ENCODE data around the gene PCK1. TPM values are rescaled to one million over a fixed set of nuclear protein-coding genes. Genes with fewer than 3 reads are reported as not detected.

The PCK1 gene
- total RNA-seq, 1 donor from 2014 or later = 51.4 TPM

DNA sequence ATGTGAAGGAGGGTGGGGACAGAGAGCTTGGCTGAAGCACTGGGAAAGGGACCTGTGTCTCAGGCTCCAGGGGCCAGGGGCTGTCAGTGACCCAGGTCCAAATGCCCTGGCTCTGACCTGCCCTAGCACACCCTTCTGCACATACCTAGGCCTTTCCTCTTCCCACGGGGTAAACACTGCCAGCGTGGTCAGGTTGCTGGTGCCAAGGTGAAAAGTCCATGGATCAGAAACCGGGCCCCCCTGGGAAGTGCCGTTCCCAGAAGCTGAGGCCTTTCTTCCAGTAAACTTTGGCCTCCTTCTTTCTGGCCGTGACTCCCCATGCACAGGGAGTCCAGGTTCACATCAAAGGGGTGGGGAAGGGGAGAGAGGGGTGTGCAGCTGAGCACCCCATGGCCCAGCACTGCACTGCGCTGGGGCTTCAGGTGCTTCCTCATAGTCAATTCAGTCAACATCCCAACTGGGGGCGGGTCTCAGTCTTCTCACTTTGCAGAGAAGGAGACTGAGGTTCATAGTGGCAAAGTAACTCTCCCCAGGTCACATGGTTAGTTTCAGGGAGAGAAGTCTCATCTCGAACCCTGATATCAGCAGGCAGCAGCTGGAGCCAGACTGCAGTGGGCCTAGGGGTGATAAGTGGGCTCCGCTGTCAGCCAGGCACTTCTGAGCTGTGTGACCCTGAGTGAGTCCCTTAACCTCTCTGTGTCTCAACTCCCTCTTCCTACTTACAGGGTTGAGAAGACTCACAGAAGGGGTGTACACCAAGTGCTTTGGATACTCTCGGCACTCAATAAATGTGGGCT, 17.0 kb downstream of the PCK1 start:
- no peak for DNase-seq

- no peak for DNase-seq
These were observed 17.7 kb downstream of the PCK1 start for GRCh38 chr20:57578476-57579165.

DNA sequence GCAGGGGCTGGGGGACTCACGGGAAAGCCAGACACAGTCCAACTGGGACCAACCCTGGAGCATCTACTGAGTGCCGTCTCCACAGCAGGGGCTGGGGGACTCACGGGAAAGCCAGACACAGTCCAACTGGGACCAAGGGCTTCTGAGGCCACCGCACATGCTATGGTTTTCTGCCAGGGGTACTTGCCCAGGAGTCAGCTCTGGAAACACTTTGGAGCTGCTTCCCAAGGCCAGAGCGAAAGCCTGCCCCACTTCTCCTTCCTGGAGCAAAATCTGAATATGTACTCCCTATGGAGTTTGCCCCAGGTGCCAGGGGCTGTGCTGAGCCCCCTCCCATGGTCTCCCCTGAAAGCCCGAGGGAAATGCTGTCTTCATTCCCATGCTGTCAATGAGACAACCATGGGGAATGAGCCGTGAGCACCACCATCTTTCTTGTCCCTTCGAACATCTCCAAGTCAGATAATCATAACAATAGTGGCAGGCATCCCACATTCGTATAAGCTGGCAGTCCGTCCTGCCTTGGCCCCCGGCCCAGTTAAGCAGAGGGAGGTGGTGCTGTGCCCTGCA, 18.5 kb downstream of the PCK1 start:
- no peak for DNase-seq

DNA sequence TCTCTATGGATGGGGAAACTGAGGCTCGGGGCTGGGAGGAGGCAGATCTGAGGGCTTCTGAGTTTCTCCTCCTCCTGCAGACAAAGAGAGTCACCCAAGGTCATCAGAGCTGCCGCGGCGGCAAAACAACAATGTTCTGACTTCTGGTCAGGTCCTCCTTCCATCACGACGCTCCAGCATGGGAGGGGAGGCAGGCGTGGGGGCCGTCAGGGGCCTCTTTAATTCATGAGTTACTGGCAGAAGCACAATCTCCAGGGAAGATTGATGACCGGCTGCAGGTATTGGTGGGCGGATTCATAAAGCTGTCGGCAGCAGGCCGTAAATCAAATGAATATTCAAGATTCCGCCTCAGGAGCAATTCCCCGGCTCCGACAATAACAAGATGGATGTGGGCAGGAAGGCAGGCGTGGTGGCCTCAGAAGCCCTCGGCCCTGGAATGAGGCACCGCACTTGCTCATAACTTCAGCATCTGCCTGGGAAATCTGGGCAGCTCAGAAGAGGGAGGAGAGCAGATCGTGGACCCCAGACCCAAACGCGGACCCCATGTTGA, 19.1 kb downstream of the PCK1 start:
- no peak for DNase-seq

- no peak for DNase-seq
These were observed 19.7 kb downstream of the PCK1 start for GRCh38 chr20:57580478-57581201.

DNA sequence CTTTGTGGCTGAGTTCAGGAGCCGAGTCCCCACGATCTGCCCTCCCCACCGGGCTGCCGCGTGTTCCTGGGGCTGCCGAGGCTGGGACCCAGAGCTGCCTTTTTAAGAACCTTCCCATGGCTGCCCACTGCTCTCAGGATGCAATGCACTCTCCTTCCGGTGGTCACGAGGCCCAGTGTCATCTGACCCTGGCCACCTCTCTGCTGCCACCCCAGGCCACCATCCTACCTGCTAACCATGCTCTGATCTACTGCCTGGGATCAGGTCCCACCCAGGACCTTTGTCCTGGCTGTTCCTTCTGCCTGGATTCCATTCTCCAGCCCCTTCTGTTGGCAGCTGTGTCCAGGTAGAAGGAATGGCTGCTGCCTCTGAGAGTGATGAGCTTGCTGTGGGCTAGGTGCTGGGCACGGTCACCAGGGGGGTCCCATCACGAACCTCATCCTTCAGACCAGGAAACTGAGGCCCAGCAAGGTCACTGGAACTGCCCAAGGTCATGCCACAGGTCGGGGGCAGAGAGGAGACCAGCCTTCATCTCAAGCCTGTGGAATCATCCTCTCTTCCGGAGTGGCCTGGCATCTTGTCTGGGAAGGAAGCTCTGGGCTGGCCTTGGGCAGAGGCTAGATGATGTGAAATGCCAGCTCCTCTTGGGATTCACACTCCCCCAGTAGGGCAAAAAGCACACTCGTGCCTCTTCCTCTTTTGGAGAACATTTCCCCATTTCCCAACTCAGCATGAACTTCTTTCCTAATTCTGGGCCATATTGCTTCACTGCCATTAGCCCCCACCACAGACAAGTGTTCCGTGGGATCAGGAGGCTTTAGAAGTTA, 20.5 kb downstream of the PCK1 start:
- DNase-seq = no peak

- no peak for DNase-seq
These were observed 21.1 kb downstream of the PCK1 start for GRCh38 chr20:57582029-57582378.

DNA sequence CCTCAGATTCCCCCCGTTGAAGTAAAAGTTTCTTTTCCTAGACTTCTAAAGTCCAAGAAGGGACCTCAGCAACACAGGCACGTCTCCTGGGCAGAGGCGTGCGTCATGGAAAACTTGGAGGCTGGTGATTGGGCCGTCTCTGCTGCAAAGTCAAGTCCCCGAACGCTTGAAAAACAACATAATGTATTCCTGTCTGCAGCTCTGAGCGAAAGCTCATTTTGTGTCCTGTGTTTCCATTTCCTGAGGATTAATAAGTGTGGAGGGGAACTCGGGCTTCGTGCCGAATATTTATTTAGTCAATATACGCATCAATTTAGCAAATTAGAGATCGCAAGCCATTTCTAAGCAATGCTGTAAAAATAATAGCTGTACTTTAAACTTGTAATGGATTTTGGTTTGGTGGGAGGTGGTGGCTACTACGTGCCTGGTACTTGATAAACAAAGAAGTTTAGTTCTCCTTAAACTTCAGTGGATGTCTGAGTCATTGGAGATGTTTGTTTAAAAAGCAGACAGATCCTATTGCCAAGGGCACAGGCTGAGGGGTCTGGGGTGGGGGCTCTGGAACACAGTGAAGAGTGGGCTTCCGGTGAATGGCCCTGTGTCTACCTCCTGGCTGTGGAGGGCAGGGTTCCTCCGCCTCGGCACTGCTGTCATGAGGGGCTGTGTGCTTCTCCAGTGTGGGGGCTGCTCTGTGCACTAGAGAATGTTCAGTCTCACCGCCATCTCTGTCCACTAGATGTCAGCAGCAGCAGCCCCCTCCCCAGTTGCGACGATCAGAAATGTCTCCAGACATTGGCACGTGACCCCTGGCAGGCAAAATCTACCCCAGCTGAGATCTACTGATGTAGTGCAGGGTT, 21.8 kb downstream of the PCK1 start:
- DNase-seq = peak; percentile 76

GRCh38 chr20:57583289-57584257, 22.7 kb downstream of the PCK1 start:
- DNase-seq = no peak

DNA sequence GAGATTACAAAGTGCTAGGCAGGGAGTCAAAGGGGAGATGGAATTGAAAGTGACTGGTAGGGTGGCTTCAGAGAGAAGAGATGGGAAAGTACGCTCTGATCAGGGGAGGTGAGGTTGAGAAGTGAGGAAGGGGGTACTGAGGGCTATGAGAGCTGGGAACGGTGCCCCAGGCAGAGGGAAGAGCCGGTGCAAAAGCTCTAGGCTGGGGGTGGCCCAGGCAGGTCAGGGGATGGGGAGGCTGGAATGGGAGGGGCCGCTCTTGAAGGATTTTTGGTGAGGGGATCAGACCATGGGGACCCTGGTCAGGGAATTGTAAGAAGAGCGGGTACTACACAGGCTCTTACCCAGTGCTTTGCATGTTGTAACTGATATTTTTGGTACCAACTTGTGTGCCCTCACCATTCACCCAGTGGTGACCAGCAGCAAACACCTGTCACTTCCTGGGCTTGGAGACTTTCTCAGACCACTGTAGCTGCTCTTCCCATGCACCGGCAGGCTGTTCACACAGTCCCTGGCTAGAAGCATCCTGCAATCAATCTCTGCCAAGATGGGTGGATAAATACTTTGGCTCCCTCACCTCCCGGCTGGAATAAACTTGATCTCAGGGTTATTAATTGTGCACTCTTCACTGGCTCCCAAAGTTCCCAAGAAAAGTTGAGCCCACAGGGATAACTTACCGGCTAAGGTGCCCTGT, 24.0 kb downstream of the PCK1 start:
- DNase-seq = no peak

- DNase-seq = no peak
These were observed 24.7 kb downstream of the PCK1 start for GRCh38 chr20:57585466-57586213.

DNA sequence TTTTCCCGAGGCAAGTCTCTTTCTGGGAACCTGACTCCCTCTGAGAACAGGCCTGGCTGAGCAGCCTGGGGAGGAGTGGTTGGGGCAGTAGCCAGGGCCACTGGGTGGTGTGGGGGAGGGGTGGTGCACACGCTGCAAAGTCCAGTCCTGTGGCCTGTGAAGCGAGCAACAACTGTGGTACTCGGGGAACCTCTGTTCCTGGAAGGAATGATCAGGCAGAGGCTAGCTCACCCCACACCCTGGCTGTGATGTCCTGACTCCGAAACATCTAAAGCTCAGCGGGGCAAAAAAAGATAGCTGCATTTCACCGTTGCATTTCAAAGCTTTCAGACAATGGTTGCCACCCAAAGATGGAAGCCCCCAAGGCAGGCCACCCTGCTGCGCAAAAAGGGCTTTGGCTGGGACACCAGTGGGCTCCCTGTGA, 25.5 kb downstream of the PCK1 start:
- DNase-seq = no peak

DNA sequence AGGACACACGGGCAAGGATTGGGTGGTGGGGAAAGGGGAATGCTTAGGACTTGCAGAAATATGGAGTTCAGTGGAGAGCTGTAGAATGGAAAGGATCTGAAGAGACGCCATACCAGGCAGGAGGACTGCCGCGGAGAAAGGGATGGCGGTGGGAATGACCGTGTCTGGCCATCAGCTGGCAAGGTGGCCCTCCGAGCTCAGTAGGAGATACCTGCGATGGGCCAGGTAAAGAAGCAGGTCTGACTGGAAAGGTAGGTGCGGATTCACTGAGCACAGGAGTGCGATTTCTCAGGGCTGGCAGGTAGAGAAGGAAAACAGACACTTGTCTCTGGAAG, 26.0 kb downstream of the PCK1 start:
- DNase-seq = no peak

- no peak for DNase-seq
These were observed 26.5 kb downstream of the PCK1 start for GRCh38 chr20:57587278-57587988.

GRCh38 chr20:57587989-57588377, 27.1 kb downstream of the PCK1 start:
- no peak for DNase-seq

DNA sequence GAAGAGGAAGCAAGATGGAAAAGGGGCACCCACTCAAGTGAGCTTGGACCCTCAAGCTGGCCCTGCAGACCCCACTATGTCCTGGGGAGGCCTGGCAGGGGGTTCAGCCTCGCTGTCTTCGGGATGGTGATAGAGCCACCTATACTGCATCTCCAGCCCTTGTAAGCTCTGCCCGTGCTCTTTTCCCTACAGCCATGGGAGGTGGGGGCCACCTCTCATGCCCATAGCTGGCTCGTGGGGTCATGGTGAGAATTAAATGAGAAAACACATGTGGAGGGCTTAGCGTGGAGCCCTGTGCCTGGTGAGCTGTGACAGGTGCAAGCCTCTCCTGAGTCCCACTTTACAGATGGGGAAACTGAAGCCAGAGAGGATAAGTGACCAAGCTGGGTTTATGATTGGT, 27.7 kb downstream of the PCK1 start:
- DNase-seq = no peak

DNA sequence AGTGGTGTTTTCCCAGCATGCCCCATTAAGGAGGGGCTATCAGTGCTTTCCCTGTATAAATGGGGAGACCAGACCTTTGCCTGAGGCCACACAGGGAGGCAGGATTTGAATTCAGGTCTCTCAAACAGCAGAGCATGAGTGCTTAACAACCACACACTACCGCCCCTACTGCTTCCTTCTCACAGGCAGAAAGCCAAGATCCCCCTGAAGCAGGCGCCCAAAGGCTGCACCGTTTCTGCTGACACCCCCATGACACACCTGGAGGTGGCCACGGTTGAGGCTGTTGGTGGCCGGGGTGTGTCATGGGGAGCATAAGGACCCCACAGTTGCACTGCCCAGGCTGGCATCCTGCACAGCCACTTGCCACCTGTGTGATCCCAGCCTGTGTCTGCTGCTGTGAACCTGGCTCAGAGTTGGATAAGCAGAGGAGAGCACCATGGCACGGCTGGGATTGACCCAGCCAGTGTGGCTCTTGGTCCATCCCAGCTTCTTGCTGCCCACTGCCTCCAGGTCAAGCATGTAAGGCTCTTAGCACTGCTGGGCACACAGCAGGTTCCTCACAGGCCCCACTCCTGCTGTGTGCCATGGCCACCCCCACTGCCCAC, 28.3 kb downstream of the PCK1 start:
- DNase-seq = no peak

Measured in skin of body (tissue), 2 donors.